Spleen (tissue), 7 donors: Measurements from ENCODE around the gene PRKG1.

ENCODE experiments used
- POLR2A ChIP-seq, 3 donors: fragments of 450-650 bp; IDR thresholded peaks; one replicate each; pipeline ENCODE4 v1.5.1; 2017; ENCODE audit warnings: antibody characterized with exemption in 3 of 3, mild to moderate bottlenecking in 1 of 3
- TF ChIP-seq, protein P1 (sequence below), 11 experiments: fragments of 200-600 bp in 7 of 11; fragments of 450-650 bp in 4 of 11; sonication (generic) in 4 of 11; IDR thresholded peaks in 8 of 11; conservative IDR thresholded peaks in 3 of 11; 1 replicate in 7 of 11; 2 replicates in 4 of 11; pipeline versions ENCODE4 v1.4.0 to v1.8.0; 2016 to 2021; ENCODE audit warnings: antibody characterized with exemption in 11 of 11, inconsistent platforms in 4 of 11, mild to moderate bottlenecking in 1 of 11
- donor health status: DM: no; HTN: no; CAD: no; lungs with moderate emphysema.
- donor health status: DM: no; HTN: no; CAD: no.
- donor health status: DM: no; HTN: no; CAD: no.

GRCh38 chr10:52187521-52188258 lies 1113.4 kb downstream of the PRKG1 start:
- no peak for TF ChIP-seq POLR2A (IDR thresholded peaks at IDR 0.05)
- TF ChIP-seq, protein P1, sequence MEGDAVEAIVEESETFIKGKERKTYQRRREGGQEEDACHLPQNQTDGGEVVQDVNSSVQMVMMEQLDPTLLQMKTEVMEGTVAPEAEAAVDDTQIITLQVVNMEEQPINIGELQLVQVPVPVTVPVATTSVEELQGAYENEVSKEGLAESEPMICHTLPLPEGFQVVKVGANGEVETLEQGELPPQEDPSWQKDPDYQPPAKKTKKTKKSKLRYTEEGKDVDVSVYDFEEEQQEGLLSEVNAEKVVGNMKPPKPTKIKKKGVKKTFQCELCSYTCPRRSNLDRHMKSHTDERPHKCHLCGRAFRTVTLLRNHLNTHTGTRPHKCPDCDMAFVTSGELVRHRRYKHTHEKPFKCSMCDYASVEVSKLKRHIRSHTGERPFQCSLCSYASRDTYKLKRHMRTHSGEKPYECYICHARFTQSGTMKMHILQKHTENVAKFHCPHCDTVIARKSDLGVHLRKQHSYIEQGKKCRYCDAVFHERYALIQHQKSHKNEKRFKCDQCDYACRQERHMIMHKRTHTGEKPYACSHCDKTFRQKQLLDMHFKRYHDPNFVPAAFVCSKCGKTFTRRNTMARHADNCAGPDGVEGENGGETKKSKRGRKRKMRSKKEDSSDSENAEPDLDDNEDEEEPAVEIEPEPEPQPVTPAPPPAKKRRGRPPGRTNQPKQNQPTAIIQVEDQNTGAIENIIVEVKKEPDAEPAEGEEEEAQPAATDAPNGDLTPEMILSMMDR (IDR thresholded peaks at IDR 0.05 in 8 of 11, conservative IDR thresholded peaks at IDR 0.05 in 3 of 11), result no peak
